Adrenal gland (tissue), 5 donors: ENCODE data around the gene IL11RA.

Experiments
- POLR2A ChIP-seq, 2 donors: fragments of 450-650 bp; IDR thresholded peaks; one replicate each; pipeline ENCODE4 v1.6.1; 2017; ENCODE audit warnings: antibody characterized with exemption in 2 of 2, mild to moderate bottlenecking in 2 of 2, moderate library complexity in 1 of 2
- TF ChIP-seq, protein P1 (sequence below), 6 experiments: fragments of 450-650 bp in 4 of 6; fragments of 200-600 bp in 2 of 6; sonication (generic) in 1 of 6; IDR thresholded peaks; 1 replicate in 5 of 6; 2 replicates in 1 of 6; pipeline versions ENCODE4 v1.5.1 to v1.8.0; 2016 to 2021; ENCODE audit warnings: antibody characterized with exemption in 6 of 6, mild to moderate bottlenecking in 2 of 6, moderate library complexity in 1 of 6
- donor health status: DM: no; HTN: no; CAD: no.

DNA sequence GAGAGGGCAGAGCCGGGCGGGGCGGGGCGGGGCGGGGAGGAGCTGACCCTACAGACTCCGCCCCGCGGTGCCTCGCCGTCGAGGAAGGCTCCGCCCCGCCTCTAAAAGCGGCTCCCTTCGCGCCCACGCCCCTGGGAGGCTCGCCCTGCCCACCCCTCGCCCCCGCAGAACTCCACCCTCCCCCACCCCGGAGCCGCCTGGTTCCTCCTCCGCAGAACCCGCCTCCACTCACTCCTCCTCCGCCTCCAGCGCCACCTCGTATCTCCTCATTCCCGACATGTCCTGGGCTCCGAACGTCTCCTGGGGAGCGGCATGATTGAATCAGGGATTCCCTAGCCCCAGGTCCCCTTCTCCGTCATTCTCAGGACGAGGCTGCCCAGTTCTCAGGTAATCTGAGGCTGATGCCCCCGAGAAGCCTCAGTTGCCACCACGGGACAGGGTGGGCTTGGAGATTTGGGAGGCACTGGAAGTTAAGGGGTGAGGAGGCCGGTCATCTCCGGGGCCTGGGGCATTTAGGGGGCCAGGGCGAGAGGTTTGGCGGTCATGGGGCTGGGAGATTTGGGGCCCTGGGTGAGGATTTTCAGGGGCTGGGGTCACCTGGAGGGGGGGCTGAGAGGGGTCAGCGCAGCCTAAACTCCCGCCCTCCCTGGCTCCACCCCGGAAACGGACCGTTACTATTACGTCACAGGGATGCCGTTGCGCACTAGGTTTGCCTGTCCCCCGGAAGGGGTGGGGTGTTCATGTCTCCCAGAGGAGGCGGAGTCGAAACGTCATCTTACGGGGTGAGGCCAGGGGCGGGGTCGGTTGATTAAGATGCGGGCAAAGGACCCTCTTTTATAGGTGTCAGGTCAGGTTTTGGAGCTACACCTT, 13.6 kb downstream of the IL11RA start:
- TF ChIP-seq POLR2A (IDR thresholded peaks at IDR 0.05): peak; percentile 94
- TF ChIP-seq, protein P1, sequence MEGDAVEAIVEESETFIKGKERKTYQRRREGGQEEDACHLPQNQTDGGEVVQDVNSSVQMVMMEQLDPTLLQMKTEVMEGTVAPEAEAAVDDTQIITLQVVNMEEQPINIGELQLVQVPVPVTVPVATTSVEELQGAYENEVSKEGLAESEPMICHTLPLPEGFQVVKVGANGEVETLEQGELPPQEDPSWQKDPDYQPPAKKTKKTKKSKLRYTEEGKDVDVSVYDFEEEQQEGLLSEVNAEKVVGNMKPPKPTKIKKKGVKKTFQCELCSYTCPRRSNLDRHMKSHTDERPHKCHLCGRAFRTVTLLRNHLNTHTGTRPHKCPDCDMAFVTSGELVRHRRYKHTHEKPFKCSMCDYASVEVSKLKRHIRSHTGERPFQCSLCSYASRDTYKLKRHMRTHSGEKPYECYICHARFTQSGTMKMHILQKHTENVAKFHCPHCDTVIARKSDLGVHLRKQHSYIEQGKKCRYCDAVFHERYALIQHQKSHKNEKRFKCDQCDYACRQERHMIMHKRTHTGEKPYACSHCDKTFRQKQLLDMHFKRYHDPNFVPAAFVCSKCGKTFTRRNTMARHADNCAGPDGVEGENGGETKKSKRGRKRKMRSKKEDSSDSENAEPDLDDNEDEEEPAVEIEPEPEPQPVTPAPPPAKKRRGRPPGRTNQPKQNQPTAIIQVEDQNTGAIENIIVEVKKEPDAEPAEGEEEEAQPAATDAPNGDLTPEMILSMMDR (IDR thresholded peaks at IDR 0.05): no peak
